Measurements from ENCODE around the gene XYLB. TPM values are rescaled to one million over a fixed set of nuclear protein-coding genes. Genes with fewer than 3 reads are reported as not detected.

XYLB gene
- total RNA-seq, 1 experiment from 2014 or later = 14.0 TPM

- POLR2A ChIA-PET = no interaction called here
- H3K36me3 ChIP-seq (ENCODE audit: control insufficient read depth in 1 of 2, insufficient read depth in 2 of 2, low read length in 2 of 2) = peaks cover 0 to 3% of the 10 kb centered on the region in 2 experiments; a peak in 2 of 4 replicates
- ATAC-seq (no peak), DNase-seq (ENCODE audit: low read depth, low spot score) (no peak)
- RAD21 ChIA-PET (ENCODE audit: low non-redundant PET in 1 of 2, low total read pairs in 2 of 2, uncharacterized antibody in 2 of 2, unreplicated experiment in 2 of 2) = no interaction called here
- H3K27me3 ChIP-seq (ENCODE audit: insufficient read depth, low read length) = no peaks in the 10 kb centered on the region
- H3K9me2 ChIP-seq (ENCODE audit: insufficient read depth) = no peaks in the 10 kb centered on the region
- no peaks in the 10 kb centered on the region for H4K20me1 ChIP-seq (ENCODE audit: insufficient read depth)
- H3K9me3 ChIP-seq (ENCODE audit: control insufficient read depth in 1 of 2, insufficient read depth in 1 of 2, low read depth in 1 of 2, low read length in 2 of 2) = no peaks in the 10 kb centered on the region
- BruUV-seq (replicated peaks) = no TSS peak
- no peaks in the 10 kb centered on the region for H3K4me1 ChIP-seq (ENCODE audit: control insufficient read depth in 1 of 2, insufficient read depth in 2 of 2, low read length in 2 of 2)
- H3K79me2 ChIP-seq (ENCODE audit: insufficient read depth, low read length) = no peaks in the 10 kb centered on the region
- no peak overlapping the region for H3K4me3 ChIP-seq (replicated peaks in 1 of 2; ENCODE audit: low read depth in 1 of 2, low read length in 2 of 2)
- no peak overlapping the region for H3K9ac ChIP-seq (ENCODE audit: low read length)
- intact Hi-C loops (cut with micrococcal nuclease) = no loop called here
- no peak for TF ChIP-seq EZH2phosphoT487 (IDR thresholded peaks at IDR 0.05; ENCODE audit: borderline replicate concordance)
- TF ChIP-seq REST (IDR thresholded peaks at IDR 0.05; ENCODE audit: low read depth) = no peak
- TF ChIP-seq JUND (IDR thresholded peaks at IDR 0.05) = no peak
- no peak for TF ChIP-seq SP1 (IDR thresholded peaks at IDR 0.05; ENCODE audit: low read depth)
- no peak for TF ChIP-seq POLR2A (IDR thresholded peaks at IDR 0.05; ENCODE audit: borderline replicate concordance, extremely low read depth, insufficient read depth, insufficient read length)
- TF ChIP-seq POLR2AphosphoS5 (IDR thresholded peaks at IDR 0.05; ENCODE audit: low read depth, low read length) = no peak
- no peak for TF ChIP-seq CEBPB (IDR thresholded peaks at IDR 0.05; ENCODE audit: low read depth)
- TF ChIP-seq ZBTB33 (IDR thresholded peaks at IDR 0.05; ENCODE audit: extremely low read depth, insufficient replicate concordance, low read length) = no peak
- no peak for TF ChIP-seq FOSL1 (IDR thresholded peaks at IDR 0.05; ENCODE audit: low read depth)
- TF ChIP-seq SIN3A (IDR thresholded peaks at IDR 0.05; ENCODE audit: low read depth) = no peak
- TF ChIP-seq TCF7L2 (IDR thresholded peaks at IDR 0.05; ENCODE audit: borderline replicate concordance, extremely low read depth, insufficient read depth, insufficient read length) = no peak
- H2AFZ ChIP-seq (ENCODE audit: low read depth, low read length, poor library complexity, severe bottlenecking) = no peak overlapping the region
- no peak overlapping the region for H3K4me2 ChIP-seq (ENCODE audit: low read length)
- no peak overlapping the region for H3K27ac ChIP-seq (ENCODE audit: low read depth, low read length)
- CTCF ChIA-PET = no interaction called here
Observed at GRCh38 chr3:38392604-38393163, 46.1 kb downstream of the XYLB start.
